NOMO-1 treated with dmso at 0.1 percent for 144 hours (cell line): Measurements from ENCODE around the gene ICAM2.
"Not testable (repeated sequence)": the region's sequence is repeated elsewhere in the genome, so short reads cannot be mapped to it uniquely, and the experiment has no call there.

ENCODE experiments used
- DNase-seq: peaks from one replicate; lab custom pipeline; 2025; ENCODE audit not compliant: unreplicated experiment; lab: John Stamatoyannopoulos, UW

ICAM2 gene

GRCh38 chr17:64015447-64015846 lies 5.0 kb downstream of the ICAM2 start:
- no peak for DNase-seq

GRCh38 chr17:64009571-64010402 lies 10.6 kb downstream of the ICAM2 start:
- DNase-seq = peak; percentile 34

GRCh38 chr17:64008830-64009229 lies 11.6 kb downstream of the ICAM2 start:
- no peak for DNase-seq

- no peak for DNase-seq
Measured at GRCh38 chr17:64008346-64008745, 12.1 kb downstream of the ICAM2 start.

- DNase-seq = no peak
Measured at GRCh38 chr17:64007838-64008282, 12.6 kb downstream of the ICAM2 start.

- DNase-seq = not testable (repeated sequence)
Measured at GRCh38 chr17:64007089-64007837, 13.2 kb downstream of the ICAM2 start.

GRCh38 chr17:64006361-64007088 lies 13.9 kb downstream of the ICAM2 start:
- no peak for DNase-seq

- no peak for DNase-seq
Measured at GRCh38 chr17:64005734-64006167, 14.7 kb downstream of the ICAM2 start.

GRCh38 chr17:64004903-64005733 lies 15.3 kb downstream of the ICAM2 start:
- no peak for DNase-seq

- no peak for DNase-seq
Measured at GRCh38 chr17:64004218-64004770, 16.1 kb downstream of the ICAM2 start.

- DNase-seq = no peak
Measured at GRCh38 chr17:64003526-64004121, 16.8 kb downstream of the ICAM2 start.

- DNase-seq = no peak
Measured at GRCh38 chr17:64002658-64003525, 17.5 kb downstream of the ICAM2 start.

- DNase-seq = no peak
Measured at GRCh38 chr17:64001763-64002529, 18.5 kb downstream of the ICAM2 start.

- no peak for DNase-seq
Measured at GRCh38 chr17:64001091-64001579, 19.3 kb downstream of the ICAM2 start.

- DNase-seq = no peak
Measured at GRCh38 chr17:63999680-64000531, 20.5 kb downstream of the ICAM2 start.

- DNase-seq = no peak
Measured at GRCh38 chr17:63998721-63999679, 21.4 kb downstream of the ICAM2 start.
